ENCODE results near the gene ALK.

ALK gene

GRCh38 chr2:29222381-29223179 lies 698.8 kb downstream of the ALK start:
- no peaks in the 10 kb centered on the region for H3K79me2 ChIP-seq (ENCODE audit: insufficient read depth, low read length)
- H3K4me2 ChIP-seq (ENCODE audit: insufficient read depth, low read length): no peak overlapping the region
- peaks cover 5% of the 10 kb centered on the region; the same call in 1 of the 2 replicates for H4K20me1 ChIP-seq (ENCODE audit: insufficient read depth, low read length)
- TF ChIP-seq EZH2 (IDR thresholded peaks at IDR 0.05; ENCODE audit: borderline replicate concordance, low read depth, low read length, severe bottlenecking) (no peak), CTCF (IDR thresholded peaks at IDR 0.05; ENCODE audit: borderline replicate concordance, extremely low read depth, low read length, poor library complexity, severe bottlenecking) (no peak)
- H3K9me3 ChIP-seq (ENCODE audit: insufficient read depth, low read length, severe bottlenecking): no peaks in the 10 kb centered on the region
- ATAC-seq (ENCODE audit: insufficient read depth, low read depth) (no peak), DNase-seq (no peak)
- no peaks in the 10 kb centered on the region for H3K36me3 ChIP-seq (ENCODE audit: insufficient read depth, low read length)
- H3K4me3 ChIP-seq (ENCODE audit: low read depth in 1 of 2, low read length in 2 of 2): no peak overlapping the region
- peaks cover 11% of the 10 kb centered on the region for H3K27me3 ChIP-seq (ENCODE audit: insufficient read depth, low read length, poor library complexity)
- H2AFZ ChIP-seq (ENCODE audit: low read depth, low read length): no peak overlapping the region
- H3K27ac ChIP-seq (ENCODE audit: low read length): no peak overlapping the region
- no peak overlapping the region for H3K9ac ChIP-seq (ENCODE audit: low read depth, low read length)
- no peaks in the 10 kb centered on the region for H3K4me1 ChIP-seq (ENCODE audit: insufficient read depth, low read length)

GRCh38 chr2:29220506-29221270 lies 700.7 kb downstream of the ALK start:
- Histone ChIP-seq H3K4me1 (ENCODE audit: insufficient read depth, low read length) (no peaks in the 10 kb centered on the region), H4K20me1 (ENCODE audit: insufficient read depth, low read length) (peaks cover 7% of the 10 kb centered on the region; the same call in 1 of the 2 replicates), H3K27ac (ENCODE audit: low read length) (no peak overlapping the region), H3K4me3 (ENCODE audit: low read depth in 1 of 2, low read length in 2 of 2) (no peak overlapping the region), H3K27me3 (ENCODE audit: insufficient read depth, low read length, poor library complexity) (peaks cover 11% of the 10 kb centered on the region), H3K36me3 (ENCODE audit: insufficient read depth, low read length) (no peaks in the 10 kb centered on the region), H2AFZ (ENCODE audit: low read depth, low read length) (no peak overlapping the region), H3K79me2 (ENCODE audit: insufficient read depth, low read length) (no peaks in the 10 kb centered on the region), H3K4me2 (ENCODE audit: insufficient read depth, low read length) (no peak overlapping the region), H3K9me3 (ENCODE audit: insufficient read depth, low read length, severe bottlenecking) (no peaks in the 10 kb centered on the region), H3K9ac (ENCODE audit: low read depth, low read length) (no peak overlapping the region)
- DNase-seq (no peak), ATAC-seq (ENCODE audit: insufficient read depth, low read depth) (no peak)
- TF ChIP-seq CTCF (IDR thresholded peaks at IDR 0.05; ENCODE audit: borderline replicate concordance, extremely low read depth, low read length, poor library complexity, severe bottlenecking) (no peak), EZH2 (IDR thresholded peaks at IDR 0.05; ENCODE audit: borderline replicate concordance, low read depth, low read length, severe bottlenecking) (no peak)

- no peaks in the 10 kb centered on the region for H3K79me2 ChIP-seq (ENCODE audit: insufficient read depth, low read length)
- no peak overlapping the region for H3K27ac ChIP-seq (ENCODE audit: low read length)
- TF ChIP-seq EZH2 (IDR thresholded peaks at IDR 0.05; ENCODE audit: borderline replicate concordance, low read depth, low read length, severe bottlenecking) (no peak), CTCF (IDR thresholded peaks at IDR 0.05; ENCODE audit: borderline replicate concordance, extremely low read depth, low read length, poor library complexity, severe bottlenecking) (no peak)
- H3K4me3 ChIP-seq (ENCODE audit: low read depth in 1 of 2, low read length in 2 of 2): no peak overlapping the region
- no peak overlapping the region for H2AFZ ChIP-seq (ENCODE audit: low read depth, low read length)
- H3K36me3 ChIP-seq (ENCODE audit: insufficient read depth, low read length): no peaks in the 10 kb centered on the region
- no peak for ATAC-seq (ENCODE audit: insufficient read depth, low read depth)
- peaks cover 7% of the 10 kb centered on the region for H3K27me3 ChIP-seq (ENCODE audit: insufficient read depth, low read length, poor library complexity)
- H3K4me1 ChIP-seq (ENCODE audit: insufficient read depth, low read length): no peaks in the 10 kb centered on the region
- H4K20me1 ChIP-seq (ENCODE audit: insufficient read depth, low read length): peaks cover 3% of the 10 kb centered on the region; the same call in 1 of the 2 replicates
- DNase-seq: no peak
- no peak overlapping the region for H3K9ac ChIP-seq (ENCODE audit: low read depth, low read length)
- H3K4me2 ChIP-seq (ENCODE audit: insufficient read depth, low read length): no peak overlapping the region
- H3K9me3 ChIP-seq (ENCODE audit: insufficient read depth, low read length, severe bottlenecking): no peaks in the 10 kb centered on the region
Observed at GRCh38 chr2:29219374-29219773, 702.0 kb downstream of the ALK start.

Data from DND-41 (cell line).